ENCODE data around the gene LAMA2.
"Not testable (repeated sequence)": the region's sequence is repeated elsewhere in the genome, so short reads cannot be mapped to it uniquely, and the experiment has no call there.

Gene LAMA2

DNA sequence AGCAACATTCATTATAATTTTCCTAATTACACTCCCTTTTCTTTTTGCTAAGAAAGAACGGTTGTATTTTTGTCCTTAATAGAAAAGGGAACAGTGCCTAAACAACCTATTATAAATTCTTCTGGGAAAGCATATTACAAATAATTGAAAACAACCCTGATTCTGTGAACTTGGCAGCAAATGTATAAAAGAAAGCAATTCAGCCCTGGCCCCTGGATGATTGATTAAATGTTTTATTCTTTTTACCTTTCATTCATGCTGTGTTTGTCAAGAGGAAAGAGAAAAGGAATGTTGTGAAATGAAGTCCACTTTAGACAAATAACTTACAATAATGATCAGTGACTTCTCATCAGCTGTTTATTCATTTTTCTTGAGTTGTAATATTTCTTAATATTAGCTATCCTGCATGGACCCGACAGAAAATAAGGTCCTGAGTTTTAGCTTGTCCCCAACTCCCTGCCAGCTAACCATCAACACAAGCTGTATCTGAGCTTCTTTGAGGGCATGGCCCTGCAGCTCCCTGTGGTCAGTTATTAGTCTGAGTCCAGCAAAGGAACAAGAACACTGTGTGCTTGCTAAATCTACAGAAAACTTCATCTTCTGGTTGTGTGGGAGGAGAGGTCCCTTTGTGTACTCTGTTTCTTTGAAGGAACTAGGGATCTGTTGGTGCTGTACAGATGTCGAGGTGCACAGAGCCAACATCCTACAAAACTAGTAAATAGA is 248.2 kb downstream of the LAMA2 start:
- no peak for DNase-seq

DNA sequence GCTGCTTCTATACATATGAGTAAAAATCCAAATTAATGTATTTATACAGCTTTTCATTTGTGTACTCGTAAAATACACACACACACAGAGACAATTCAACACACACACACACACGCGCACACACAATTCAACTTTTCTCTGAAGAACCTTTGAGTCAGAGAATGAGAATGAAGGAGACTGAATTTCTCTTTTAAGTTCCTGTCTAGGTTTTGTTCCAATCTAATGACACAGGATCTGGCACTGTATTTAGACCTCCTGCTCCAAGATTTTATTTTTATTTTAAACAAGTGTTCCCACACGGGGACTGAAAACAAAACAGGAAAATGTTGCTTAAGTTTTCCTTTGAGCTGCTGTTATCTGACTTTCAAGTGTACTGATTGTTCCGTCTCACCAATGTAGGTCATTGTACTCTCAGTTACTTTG is 250.8 kb downstream of the LAMA2 start:
- DNase-seq, result no peak

DNA sequence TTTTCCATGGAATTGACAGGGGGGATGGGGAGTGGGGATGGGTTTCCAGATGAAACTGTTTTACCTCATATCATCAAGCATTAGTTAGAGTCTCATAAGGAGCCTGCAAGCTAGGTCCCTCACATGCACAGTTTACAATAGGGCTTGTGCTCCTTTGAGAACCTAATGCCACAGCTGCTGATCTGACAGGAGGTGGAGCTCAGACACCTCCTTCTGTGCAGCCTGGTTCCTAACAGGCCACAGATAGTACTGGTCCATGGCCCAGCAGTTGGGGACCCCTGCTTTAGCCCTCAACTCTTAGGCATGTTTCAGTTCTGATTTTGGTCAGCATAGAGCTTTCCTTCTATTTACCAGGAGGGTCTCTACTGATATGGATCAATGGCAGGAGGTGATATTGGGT is 251.6 kb downstream of the LAMA2 start:
- no peak for DNase-seq

DNA sequence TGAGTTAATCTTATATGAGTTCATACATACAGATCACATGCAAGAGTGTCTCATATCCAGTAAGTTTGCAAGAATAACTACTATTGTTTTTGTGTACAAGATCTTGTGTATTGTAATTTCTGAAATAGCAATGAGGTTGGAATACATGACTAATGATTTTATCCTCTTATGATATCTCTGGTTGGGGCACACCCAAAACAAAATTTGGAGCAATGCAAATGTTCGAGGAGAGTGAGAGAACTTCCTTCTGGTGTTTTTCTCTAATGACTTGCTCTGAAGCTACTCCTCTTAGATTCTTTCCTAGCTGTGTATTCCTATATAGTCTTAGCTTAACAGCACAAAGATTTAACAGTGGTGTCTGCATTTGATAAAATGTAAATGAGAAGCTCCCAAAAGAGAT is 252.5 kb downstream of the LAMA2 start:
- DNase-seq, result no peak

DNA sequence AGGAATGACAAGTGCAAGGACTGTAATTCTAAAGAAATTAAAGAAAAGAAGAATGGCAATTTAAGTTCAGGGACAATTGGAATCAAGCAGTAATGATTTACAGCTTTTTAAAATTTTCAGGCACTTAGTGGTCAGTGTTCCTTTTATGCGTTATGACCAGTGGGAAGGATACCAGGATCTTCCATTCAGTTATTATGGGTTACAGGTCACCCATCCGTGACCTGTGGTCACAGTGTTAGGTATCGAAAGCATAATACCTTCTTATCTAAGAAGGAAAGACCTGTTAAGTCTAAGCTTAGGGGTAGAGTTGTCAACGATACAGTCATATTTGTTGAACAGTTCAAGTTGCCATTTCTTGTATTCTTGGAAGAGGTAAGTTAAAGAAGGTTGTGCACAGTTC is 253.8 kb downstream of the LAMA2 start:
- no peak for DNase-seq

DNA sequence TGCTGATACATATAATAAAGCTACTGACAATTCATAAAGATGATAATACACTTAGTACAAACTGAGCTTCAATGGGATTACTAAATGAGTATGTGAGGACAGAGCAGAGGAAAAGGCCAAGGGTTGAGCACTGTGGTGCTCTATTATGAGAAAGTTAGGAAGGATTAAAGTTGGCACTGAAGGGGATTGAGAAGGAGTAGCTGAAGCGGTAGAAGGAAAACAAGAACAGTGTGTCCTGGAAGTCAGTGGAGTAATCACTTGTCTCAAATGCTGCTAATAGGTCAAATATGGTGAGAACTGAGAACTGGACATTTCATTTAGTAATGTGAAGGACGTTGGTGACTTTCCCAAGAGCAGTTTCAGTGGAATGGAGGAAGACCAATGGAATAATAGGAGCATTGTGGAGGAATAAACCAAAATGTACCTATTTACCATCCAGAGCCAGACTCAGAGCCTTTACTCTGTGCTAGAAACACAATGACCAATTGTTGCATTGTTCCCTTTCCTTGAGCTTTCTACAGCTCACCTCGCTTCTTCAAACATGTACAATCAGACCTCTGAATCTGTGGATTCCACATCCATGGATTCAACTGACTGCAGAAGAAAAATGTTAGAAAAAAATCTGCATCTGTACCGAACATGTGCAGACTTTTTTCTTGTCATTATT is 255.9 kb downstream of the LAMA2 start:
- no peak for DNase-seq

DNA sequence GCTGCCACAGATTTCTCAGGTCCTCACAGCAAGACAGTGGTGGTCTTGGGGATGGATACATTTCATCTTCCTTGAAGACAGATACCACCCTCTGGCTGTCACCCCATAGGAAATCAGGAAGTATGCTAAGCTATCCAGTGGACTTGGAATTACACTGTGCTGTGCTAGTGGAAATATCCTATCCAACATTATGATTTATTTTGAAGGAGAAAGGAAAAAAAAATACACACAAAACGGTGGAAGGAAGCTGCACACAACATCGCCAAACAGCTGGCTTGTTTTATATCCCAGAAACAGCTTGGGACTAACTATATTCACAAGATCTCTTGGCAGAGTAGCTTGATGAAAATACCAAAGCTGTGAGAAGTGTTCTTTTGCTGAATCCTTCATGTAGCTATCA is 257.6 kb downstream of the LAMA2 start:
- DNase-seq, result no peak

DNA sequence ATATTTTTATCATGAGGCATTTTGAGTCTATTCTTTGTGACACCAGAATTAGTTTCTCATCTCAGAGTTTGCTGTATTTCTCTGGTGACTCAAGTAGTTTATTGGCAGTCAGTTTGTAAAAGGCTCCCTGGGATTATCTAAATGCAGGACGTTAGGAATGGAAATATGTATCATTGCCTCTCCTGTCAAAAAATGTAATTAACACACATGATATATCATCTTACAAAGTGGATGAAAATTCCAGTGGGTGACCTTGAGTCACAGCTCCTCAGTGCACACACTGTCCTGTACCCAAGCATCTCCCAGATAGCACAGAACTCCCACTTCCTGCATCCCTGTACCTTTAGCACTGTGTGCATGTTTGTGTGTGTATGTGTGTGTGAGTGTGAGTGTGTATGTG is 258.6 kb downstream of the LAMA2 start:
- DNase-seq, result no peak

DNA sequence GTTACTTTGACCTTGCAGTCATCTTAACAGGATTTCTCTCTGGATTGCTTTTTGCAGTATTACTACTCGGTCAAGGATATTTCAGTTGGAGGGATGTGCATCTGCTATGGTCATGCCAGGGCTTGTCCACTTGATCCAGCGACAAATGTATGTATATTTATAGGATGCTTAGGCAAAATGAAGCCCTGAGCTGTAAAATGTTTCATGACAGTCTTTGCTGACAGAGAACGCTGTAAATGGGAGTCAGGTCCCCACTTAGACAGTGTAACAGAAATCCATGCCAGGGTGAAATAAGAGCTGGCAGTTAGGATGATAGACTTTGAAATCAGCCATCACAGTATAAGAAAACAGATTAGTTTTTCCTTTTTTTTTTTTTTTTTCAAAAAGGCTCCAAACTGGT is 264.0 kb downstream of the LAMA2 start:
- no peak for DNase-seq

DNA sequence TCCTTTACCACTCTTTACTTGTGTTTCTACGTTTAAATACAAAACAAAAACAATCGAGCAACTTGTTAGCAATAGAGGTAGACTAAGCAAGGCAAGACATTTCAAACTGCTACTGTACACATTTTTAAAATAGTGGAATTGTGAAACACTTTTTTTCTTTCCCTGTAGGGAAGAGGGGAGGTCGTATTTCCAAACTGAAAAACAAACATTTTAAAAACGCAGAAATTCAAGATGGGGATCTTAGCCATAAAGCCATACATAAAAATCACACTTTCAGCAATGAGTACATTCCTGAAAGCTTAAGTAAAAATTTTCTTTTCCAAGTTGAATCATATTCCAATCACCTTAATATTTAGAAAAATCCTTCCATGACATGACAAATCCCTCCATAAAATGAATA is 267.6 kb downstream of the LAMA2 start:
- no peak for DNase-seq

DNA sequence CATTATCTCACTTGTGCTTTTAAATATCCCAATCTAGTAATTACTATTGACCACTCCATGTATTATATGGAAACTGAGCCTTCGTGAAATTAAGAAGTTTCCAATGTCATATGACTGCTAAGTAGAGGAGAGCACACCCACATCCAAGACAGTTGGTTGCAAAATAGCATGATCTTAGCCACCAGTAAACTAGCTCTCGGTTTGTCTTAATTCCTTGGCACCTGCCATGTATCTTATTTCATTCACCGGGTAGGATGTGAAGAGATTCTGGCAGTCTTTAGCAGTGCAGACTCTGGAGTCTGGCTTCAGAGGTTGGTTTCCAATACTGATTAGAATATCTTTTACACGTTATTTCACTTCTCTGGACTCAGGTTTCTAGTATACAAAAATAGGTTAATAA is 270.3 kb downstream of the LAMA2 start:
- no peak for DNase-seq

DNA sequence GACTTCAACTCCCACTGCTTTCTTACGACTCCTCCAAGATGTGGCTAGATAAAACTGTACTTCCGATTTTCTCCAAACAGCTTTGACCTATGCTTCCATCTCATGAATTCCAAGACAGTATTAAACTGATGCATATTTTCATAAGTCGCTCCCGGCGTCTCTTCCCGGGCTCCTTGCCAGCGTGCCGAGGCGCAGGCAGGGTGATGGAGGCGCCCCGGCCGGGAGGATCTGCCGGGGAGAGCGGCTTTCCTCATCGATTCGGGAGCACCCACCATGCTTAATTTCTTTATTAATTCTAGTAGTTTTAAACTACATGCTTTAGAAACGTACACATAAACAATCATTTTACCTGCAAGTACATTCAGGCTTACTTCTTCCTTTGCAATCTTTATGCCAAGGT is 276.3 kb downstream of the LAMA2 start:
- not testable (repeated sequence) for DNase-seq

DNA sequence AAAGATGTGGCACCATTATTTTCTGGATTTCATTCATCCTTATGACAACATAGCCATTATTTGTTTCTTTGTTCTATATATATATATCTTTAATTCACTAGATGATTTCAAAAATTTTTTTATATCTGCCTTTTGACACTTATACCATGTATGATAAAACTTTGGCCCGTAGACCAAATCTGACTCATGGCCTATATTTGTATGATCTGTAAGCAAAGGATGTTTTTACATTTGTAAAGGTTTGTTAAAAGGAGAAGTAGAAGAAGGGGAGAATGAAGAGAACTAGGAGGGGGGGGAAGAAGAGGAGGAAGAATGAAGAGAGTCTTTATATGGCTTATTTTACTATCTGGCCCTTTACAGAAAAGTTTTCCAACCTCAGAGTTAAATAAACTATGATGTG is 279.7 kb downstream of the LAMA2 start:
- no peak for DNase-seq

DNA sequence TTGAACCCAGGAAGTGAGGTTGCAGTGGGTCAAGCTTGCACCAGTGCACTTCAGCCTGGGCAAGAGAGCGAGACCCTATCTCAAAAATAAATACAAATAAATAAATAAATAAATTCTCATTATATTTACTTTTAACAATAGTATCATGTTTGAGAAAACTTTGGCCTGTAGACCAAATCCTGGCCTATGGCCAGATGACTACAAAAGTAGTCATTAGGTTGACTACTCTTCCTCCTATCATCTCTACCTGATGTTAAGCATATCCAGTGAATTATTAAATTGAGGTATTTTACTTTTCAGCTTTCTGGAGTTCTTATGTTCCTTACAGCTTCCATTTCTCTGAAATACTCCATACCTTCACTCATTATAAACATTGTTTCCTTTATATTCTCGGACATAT is 280.6 kb downstream of the LAMA2 start:
- no peak for DNase-seq

DNA sequence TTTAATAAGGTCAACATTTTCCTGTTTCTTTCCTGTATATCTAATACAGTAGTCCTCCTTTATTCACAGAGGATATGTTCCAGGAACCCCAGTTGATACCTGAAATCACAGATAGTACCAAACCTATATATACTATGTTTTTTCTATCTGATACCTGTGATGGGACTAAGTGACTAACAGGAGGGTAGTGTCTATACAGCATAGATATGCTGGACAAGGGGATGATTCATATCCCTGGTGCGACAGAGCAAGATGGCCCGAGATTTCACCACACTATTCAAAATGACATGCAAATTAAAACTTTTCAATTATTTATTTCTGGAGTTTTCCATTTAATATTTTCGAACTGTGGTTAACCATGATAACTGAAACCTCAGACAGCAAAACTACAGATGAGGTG is 281.1 kb downstream of the LAMA2 start:
- DNase-seq, result no peak

DNA sequence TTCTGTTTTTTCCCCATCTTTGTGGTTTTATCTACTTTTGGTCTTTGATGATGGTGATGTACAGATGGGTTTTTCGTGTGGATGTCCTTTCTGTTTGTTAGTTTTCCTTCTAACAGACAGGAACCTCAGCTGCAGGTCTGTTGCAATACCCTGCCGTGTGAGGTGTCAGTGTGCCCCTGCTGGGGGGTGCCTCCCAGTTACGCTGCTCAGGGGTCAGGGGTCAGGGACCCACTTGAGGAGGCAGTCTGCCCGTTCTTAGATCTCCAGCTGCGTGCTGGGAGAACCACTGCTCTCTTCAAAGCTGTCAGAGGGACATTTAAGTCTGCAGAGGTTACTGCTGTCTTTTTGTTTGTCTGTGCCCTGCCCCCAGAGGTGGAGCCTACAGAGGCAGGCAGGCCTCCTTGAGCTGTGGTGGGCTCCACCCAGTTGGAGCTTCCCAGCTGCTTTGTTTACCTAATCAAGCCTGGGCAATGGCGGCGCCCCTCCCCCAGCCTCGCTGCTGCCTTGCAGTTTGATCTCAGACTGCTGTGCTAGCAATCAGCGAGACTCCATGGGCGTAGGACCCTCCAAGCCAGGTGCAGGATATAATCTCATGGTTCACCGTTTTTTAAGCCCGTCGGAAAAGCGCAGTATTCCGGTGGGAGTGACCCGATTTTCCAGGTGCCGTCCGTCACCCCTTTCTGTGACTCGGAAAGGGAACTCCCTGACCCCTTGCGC is 289.5 kb downstream of the LAMA2 start:
- not testable (repeated sequence) for DNase-seq

DNA sequence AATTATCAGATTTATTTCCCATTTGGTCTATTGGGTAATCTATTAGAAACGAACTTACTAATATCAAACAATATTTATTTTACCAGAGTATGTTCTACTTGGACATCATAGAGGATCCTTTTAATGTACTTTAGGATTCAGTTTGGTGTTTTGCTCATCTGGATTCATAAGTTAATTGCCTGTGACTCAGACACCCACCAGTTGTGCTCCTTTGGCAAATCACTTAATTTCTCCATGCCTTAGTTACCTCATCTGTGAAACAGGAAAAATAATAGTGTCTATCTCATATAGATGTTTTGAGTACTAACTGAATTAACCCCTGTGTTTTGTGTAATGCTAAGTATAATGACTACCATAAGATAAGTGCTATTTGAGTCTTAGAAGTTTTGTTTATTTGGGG is 292.1 kb downstream of the LAMA2 start:
- DNase-seq, result no peak

DNA sequence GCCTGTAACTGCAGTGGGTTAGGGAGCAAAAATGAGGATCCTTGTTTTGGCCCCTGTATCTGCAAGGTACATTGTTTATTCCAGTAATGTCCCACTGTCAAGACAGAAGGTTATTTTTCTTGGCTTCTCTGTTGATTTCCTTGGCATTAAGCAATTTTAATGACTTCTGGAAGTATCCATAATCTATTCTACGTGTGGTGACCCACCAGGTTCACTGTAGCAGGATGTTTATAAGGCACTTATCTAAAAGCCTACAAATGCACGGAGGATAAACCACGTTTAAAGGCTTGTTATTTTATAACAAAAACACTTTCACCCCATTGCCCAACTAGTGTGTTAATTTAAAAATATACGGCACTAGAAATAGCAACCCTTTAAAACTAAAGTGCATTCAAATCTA is 294.9 kb downstream of the LAMA2 start:
- DNase-seq, result no peak

DNA sequence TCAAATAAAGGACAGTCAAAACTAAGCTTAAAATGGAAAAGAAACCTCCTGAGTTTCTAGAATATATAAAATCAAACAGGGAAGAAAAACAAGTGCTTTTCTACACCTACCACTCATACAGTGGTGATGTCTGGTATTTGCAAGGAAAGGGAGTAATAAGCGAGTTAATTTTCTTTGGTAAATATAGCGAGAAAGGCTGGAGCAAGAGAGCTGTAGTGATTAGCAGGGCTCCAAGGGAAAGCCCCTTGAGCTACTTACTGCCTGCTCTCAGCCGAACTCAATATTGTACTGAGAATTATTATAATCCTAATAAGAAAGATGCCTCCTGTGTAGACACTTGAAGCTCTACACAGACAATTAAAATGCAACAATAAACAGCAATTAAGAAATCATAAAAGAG is 296.3 kb downstream of the LAMA2 start:
- DNase-seq, result no peak

DNA sequence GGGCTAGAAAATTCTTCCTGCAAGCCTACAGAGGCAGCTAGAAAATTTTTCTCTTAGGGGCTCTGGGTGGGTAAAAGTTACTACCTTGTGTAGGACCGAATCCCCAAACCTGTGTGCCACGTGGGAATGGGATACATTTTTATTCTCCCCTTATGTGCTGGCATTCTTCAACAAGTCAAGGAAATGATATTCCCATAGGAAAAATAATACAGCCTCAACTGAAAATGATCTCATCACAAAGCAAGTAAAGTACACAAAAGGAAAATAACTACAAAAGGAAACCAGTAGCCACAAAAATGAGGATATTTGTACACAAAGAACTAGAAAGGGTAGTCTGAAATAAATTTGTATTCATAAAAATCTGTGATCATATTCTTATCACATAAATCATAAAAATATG is 298.1 kb downstream of the LAMA2 start:
- DNase-seq, result no peak

DNA sequence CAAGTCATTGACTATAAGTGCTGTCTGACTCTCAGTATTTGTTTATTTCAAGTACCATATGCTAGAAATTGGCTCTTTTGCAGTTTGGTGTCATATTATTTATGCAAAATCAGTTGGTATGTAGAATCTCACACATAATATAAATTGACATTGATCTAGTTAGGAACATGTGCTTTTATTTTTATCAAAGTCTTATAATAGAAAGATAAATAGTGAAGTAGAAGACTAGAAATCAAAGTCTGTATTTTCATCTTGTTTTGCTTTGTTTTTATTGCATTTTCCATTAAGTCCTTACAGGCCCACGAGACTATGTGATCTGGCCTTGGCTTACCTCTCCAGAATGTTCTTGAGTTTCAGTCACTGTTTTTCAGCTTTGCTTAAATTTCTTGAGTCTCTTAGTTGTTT is 300.3 kb downstream of the LAMA2 start:
- DNase-seq, result no peak

DNA sequence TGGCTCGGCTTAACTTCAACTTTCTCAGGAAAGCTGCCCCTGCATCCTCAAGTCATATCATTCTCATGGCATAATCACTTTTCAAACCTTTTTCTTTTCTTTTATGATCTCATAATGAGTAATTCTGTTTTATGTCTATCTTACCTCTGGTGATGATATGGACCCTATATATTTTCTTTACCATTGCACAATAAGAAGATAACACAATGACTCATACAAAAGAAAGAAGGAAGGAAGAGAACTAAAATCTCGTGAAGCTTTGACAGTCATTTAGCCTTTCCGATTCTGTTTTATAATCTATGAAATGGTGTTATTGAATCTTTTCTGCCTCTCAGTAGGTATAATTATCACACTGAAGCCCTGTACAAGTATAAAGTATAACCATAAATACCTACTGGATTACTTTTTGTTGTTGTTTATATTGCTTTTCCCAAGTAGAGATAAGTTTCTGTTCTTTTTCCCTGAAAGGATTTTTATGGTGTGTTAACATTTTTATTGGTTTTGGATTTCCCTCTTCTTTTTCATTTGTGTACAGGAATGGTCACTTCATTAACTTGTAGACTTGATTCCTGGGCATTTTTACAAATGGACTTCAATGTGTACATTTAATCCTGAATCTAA is 300.9 kb downstream of the LAMA2 start:
- no peak for DNase-seq

DNA sequence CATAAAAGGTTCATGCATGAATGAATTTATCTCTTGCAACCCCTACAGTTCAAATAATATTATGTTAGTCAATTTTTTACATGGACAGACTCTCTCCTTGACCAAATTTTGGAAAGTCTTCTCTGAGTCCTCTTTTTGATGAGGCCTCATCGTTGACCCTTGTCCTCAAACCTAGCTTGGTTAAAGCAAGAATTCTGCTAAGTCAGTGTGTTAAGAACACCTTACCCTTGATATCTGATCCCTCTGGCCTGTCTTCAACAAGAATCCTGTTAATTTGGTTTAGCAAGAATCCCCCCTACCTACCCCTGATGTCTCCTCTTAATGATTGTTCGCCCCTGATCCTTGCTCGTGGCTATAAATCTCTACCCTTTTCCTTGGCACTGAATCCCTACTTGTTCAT is 301.4 kb downstream of the LAMA2 start:
- DNase-seq, result no peak

DNA sequence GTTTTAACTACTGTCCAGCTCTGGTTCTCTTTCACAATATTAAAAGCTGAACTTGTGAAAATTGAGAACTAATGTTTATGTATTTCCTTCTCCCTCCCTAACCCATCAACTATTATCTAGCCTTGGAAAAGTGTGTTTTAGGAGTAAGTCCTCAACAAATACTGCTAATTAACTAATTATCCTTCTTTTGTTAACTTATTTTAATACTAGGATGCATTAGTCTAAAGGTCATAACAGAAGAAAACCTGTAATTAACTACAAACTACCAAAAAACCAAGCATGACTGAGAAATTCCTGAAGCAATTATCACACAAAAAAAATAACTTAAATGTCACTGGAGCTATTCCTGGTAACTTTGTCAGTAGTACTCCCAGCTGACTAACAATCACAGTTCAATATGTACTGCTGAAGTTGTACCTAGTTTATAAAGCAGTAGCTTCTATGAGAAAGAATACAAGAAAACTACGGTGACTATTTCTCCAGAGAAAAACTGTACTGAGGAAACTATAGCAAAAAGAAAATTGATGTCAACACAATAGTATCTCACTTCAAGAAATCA is 301.9 kb downstream of the LAMA2 start:
- DNase-seq, result no peak
